Mammary epithelial cell (primary cell): ENCODE results near the gene SYT3.
"Not testable (repeated sequence)": the region's sequence is repeated elsewhere in the genome, so short reads cannot be mapped to it uniquely, and the experiment has no call there.

Experiments used
- EZH2 ChIP-seq: IDR thresholded peaks from 2 replicates; pipeline ENCODE4 v1.6.1; 2012; ENCODE audit warnings: low read length, inconsistent platforms, borderline replicate concordance
- TF ChIP-seq, protein P1 (sequence below), 2 donors: IDR thresholded peaks in 1 of 2; conservative IDR thresholded peaks in 1 of 2; 2 replicates each; pipeline ENCODE4 v1.5.1; 2011 to 2012; ENCODE audit warnings: inconsistent platforms in 2 of 2, low read length in 2 of 2, mild to moderate bottlenecking in 2 of 2, control low read depth in 1 of 2, low read depth in 1 of 2; ENCODE audit not compliant: insufficient read depth in 1 of 2; ENCODE audit errors: extremely low read depth in 1 of 2

- TF ChIP-seq, protein P1, sequence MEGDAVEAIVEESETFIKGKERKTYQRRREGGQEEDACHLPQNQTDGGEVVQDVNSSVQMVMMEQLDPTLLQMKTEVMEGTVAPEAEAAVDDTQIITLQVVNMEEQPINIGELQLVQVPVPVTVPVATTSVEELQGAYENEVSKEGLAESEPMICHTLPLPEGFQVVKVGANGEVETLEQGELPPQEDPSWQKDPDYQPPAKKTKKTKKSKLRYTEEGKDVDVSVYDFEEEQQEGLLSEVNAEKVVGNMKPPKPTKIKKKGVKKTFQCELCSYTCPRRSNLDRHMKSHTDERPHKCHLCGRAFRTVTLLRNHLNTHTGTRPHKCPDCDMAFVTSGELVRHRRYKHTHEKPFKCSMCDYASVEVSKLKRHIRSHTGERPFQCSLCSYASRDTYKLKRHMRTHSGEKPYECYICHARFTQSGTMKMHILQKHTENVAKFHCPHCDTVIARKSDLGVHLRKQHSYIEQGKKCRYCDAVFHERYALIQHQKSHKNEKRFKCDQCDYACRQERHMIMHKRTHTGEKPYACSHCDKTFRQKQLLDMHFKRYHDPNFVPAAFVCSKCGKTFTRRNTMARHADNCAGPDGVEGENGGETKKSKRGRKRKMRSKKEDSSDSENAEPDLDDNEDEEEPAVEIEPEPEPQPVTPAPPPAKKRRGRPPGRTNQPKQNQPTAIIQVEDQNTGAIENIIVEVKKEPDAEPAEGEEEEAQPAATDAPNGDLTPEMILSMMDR (conservative IDR thresholded peaks at IDR 0.05 in 1 of 2, IDR thresholded peaks at IDR 0.05 in 1 of 2; ENCODE audit: extremely low read depth in 1 of 2, insufficient read depth in 1 of 2, low read depth in 1 of 2, low read length in 2 of 2) = not testable (repeated sequence)
- not testable (repeated sequence) for TF ChIP-seq EZH2
Measured at GRCh38 chr19:50620394-50620906, 19.2 kb downstream of the SYT3 start.
